HL-60/S4 (cell line): ENCODE results near the gene CAP1.
"Not testable (repeated sequence)": the region's sequence is repeated elsewhere in the genome, so short reads cannot be mapped to it uniquely, and the experiment has no call there.

ENCODE experiments used
- in situ Hi-C: fragments of 300-500 bp; cut with MboI; formaldehyde crosslinking; loops from 2 replicates; pipeline ENCODE4 v1.14.3; 2022; ENCODE audit warnings: low sequenced_read_pairs

CAP1 gene

DNA sequence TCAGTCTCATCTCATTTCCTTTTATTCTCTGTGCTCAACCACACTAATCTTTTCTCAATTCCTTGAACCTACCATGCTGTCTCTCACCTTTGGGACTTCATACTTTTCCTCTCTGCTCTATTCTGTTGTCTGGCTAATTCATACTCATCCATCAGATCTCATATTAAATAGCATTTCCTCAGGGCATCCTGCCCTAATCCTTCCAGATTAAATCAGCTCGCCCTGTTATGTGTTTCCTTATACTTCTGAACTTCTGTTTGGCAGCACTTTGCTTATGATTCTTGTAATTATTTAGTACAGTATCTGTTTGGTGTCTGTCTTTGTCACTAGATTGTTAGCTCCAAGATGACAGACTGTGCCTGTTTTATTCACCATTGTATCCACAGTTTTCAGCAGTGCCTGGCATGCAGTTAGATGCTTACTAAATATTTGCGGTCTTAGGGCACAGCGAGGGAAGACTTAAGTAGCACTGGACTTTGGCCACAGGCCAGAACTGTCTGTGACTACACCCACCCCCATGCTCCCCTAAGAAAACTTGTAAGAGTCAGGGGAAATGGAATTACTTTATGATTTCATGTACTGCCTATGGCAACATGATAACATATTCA lies 9.9 kb upstream of the CAP1 start:
- in situ Hi-C loops = no loop called here

DNA sequence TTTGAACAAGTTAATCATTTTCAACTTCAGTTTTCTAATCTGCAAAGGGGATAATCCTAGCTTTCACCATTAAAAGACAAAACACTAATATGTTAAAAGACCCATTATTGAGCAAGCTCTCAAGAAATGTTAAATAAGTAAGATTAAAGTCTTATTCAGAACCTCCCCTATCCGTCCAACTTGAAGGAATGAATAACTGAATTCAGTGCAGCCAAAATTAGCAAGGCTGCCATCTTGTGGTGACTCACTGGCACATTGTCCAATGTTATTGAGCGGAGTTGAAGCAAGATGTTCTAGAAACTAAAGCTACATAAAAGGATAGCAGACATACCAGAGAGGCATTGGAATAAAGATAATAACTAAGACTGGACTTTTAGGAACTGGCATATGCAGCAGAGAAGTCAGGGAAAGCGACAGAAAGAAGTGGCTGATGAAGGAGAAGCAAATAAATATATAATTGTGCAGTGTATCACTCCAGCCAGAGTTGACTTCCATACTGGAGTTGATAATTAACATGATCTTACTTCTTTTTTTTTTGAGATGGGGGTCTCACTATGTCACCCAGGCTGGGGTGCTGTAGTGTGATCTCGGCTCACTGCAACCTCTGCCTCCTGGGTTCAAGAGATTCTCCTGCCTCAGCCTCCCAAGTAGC lies 8.2 kb upstream of the CAP1 start:
- in situ Hi-C loops = no loop called here

DNA sequence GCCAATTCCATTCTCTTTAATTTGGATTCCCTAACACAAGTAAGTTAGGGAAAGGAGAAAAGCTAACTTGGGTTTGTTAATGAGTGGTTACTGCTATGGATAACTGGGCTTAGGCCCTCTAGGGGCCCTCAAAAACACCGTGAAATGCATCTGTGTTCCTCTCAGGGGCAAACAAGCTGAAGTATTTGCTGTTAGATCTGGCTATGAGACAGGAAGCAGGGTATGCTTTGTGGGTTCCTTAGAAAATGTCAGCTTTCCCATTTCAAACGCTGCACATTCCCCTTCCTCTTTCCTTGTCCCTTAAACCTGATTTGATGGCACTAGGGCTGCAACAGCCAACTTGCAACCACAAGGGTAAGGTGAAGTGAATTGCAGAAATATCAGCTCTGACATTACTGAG lies 5.7 kb upstream of the CAP1 start:
- in situ Hi-C loops = no loop called here

DNA sequence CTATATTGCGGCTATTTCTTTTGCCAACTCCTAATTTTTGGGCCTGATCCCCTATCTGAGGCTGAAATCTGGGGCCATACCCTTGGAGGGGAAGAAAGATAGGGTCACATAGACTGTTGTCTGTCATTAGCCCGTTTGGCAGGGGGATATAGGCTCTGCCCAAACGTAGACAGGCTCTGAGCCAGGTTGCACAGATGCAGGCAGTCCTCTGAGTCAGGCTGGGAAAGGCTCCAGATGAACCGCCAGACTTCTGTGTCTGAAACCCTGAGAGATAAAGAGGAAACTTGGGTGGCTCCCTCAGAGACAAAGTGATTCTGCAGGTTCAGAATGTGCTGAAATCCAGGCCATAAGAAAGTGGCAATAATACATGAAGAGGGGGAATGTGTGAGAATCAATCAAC lies 4.0 kb upstream of the CAP1 start:
- in situ Hi-C loops = no loop called here

DNA sequence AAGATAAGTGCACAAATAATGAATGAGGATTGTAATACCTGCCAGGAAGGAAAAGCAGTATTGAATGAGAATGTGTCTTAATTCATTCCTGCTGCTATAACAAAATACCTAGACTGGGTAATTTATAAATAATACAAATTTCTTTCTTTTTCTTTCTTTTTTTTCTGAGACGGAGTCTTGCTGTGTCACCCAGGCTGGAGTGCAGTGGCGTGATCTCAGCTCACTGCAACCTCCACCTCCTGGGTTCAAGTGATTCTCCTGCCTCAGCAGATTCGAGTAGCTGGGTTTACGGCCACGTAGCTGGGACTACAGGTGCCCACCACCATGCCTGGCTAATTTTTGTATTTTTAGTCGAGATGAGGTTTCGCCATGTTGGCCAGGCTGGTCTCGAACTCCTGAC lies 3.3 kb upstream of the CAP1 start:
- in situ Hi-C loops = not testable (repeated sequence)

DNA sequence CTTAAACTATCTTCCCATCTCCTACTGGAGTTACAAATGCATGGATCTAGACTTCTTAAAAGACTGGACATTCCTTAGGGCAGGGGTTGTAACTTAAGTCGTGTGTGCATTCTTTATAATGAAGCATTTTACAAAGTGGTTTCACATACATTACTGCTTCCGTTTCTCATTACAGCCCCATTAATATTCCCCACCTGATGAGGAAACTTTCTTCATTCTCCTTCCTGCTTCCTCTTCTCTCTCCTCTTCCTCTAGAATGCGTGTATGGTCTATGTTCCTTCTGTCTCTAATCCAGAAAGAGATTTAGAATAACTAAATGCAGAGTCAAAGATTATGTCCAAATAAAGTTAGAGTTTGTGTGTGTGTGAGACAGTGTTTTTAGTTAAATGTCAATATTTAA lies 1.8 kb upstream of the CAP1 start:
- in situ Hi-C loops = no loop called here

DNA sequence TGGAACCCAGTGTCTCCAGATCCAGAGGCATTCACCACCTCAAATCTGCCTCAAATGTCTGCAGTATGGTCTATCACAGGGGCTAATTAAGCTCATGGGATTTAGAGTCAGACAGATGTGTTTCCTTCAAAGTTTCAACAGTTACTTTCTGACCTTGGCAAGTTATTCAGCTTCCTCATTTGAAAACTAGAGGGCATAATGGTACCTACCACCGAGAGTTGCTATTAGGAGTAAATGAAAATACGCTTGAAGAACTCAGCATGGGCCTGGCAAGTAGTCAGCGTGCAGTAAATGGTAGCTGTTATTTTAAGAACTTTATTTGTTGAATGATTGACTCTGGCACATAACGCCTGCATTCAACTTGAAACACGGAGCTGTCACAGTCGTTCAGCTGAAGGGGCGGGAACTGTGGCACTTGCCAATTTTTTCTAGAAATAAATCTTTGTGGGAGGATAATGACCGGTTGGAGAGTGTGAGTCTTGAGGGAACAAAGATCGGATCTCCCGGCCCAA lies 1.2 kb upstream of the CAP1 start:
- in situ Hi-C loops = no loop called here

DNA sequence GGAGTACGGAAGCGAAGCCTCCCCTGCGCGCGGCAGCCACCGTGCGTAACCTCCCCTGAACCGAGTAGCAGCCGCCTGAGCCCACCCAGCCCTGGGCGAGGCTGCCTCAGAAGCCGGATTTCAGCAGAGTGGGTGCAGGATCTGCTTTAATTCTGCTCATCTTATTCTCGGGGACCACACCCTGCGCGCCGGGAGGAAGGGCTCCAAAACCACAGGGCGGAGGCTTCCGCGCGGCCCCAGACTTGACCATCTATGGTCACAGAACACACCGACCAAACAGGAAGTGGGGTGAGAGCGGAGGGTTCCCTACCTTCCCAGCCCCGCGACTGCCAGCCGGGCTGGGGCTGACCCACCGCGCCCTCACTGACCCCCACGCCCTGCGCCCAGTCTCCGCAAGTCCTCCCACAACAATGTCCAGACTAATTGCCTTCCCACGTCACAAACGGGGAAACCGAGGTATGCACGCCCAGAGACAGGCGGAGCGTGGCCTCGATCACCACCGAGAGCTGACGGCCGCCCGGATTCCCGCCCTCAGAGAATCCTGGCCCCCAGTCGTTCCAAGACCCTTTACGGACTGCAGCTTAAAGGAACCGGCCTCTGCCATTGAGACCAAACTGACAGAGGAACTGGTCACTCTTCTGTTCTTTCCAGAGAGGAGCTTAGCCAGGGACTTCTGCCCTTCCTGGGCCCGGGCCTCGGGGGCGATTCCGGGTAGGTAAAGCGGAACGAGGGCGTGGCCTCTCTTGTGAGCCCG lies 595 bp upstream of the CAP1 start:
- in situ Hi-C loops = no loop called here

DNA sequence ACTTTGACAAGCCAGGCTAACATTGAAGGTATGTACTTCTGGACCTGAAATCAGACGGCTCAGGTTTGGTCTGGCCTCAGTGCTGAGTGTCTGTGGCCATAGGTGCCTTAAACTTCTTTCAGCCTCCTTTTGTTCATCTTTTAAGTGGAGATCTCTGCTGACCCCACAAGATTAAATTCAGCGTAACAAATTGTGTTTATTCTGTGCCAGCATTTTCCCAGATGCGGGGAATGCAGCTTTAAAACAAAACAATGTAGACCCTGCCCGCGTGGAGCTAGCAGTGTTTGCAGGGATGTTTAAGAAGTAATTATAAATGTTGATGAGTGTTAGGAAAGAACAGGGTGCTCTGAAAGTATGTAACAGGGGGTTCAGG lies 923 bp downstream of the CAP1 start:
- in situ Hi-C loops = no loop called here

DNA sequence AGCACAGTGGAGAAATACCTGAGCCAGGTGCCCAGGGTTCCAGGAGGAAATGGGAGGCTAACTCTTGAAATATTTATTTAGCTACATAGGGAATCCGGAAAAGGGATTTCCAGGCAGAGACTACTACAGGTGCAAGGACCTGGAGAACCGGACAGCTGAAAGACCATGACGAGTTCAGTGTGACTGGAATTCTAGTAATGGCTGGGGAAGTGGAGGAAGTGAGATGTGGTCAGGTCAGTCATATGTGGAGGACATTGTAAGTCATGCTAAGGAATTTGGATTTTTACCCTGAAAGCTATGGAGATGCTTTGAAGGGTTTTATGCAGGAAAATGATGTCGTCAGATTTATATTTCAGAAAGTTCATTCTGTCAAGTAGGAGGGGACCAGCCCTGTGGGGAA lies 1.8 kb downstream of the CAP1 start:
- in situ Hi-C loops = no loop called here

DNA sequence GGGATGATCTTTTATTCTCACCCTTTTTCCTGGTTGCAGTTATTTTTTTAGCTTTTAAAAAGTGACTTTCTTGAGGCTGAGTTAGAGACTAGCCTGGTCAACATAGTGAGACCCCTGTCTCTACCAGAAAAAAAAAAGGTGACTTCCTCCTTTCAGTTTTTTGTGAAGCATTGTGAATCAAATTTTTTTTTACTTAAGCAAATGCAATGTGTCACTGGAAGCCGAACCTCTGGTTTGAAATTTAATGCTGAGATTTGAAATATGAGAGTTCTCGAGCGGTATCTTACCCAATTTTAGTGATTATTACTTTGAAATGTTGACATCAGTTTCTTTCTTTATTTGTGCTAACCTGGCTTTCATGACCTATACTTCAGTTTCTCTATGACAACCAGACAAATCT lies 3.6 kb downstream of the CAP1 start:
- in situ Hi-C loops = no loop called here

DNA sequence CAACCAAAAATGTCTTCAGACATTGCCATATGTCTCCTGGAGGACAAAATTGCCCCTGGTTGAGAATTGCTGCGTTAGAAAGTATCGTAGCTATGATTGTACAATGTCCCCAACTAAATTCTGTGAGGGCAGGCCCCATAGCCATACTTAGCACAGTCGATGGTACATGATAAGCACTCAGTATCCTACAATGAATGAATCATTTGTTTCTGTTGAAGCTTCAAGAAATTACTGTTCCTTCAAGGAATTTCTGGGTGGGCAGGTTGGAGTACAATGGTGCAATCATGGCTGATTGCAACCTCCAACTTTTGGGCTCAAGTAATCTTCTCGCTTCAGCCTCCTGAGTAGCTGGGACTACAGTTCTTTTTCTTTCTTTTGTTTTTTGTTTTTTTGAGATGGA lies 4.7 kb downstream of the CAP1 start:
- in situ Hi-C loops = no loop called here

DNA sequence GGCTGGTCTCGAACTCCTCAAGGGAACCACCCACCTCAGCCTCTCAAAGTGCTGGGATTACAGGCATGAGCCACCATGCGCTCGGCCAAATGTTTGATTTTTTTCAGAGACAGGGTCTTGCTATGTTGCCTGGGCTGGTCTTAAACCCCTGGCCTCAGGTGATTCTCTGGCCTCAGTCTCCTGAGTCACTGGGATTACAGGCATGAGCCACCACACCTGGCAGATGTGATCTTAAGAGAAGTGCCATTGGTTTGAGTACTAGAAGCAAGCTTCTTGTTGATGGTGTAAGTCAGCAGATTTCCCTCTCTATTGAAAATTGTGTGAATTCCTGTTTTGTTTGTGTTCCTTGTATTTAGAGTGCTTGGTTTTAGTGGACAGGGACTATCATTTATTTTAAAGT lies 5.2 kb downstream of the CAP1 start:
- in situ Hi-C loops = no loop called here

DNA sequence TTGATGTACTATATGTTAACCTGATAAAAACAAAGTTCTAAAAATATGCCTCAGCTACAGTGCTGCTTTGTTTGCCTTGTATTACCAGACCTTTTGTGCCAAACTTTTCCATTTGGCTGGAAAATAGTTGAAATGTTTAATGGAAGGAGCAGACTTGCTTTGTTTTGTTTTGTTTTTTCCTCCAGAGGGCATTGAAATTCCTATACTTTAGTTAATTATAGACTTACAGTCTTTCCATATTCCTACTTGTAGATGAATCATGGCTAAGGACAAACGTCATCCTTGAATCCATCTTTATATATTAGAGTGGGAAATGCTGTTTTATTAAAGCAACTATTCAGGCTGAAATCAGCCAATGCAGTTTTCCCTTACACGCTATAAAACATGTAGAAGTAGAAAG lies 6.7 kb downstream of the CAP1 start:
- in situ Hi-C loops = no loop called here

DNA sequence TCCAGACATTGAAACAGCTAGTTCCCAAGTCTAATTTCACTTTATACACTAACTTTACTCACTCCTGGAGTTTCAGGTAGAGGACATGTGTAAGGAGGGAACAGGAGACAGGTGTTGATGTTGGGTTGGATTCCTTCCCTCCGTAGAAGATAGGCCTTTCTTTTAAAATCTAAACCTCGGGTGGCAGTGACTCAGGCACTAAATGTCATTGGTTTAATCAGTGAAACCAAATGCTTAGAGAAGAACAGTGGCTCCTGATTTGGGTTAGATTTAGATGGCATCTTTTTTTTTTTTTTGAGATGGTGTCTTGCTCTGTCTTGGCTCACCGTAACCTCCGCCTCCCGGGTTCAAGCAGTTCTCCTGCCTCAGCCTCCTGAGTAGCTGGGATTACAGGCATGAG lies 7.2 kb downstream of the CAP1 start:
- in situ Hi-C loops = no loop called here

DNA sequence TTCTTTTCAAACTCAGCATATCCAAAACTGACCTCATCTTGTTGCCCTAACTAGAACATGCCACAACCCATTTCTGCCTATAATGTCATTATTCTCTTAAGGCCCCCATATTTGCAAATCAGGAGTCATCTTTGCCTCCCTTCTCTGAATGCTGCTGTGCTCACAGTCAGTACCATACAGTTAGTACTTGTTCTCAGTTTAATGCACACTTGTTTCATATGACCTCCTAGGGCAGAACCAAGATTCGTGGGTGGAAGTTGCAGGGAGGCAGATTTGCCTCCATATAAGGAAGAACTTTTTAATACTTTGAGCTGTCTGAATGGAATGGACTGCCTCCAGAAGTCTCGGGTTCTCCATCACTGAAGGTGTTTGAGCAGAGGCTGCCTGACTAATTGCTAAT lies 9.2 kb downstream of the CAP1 start:
- in situ Hi-C loops = no loop called here

DNA sequence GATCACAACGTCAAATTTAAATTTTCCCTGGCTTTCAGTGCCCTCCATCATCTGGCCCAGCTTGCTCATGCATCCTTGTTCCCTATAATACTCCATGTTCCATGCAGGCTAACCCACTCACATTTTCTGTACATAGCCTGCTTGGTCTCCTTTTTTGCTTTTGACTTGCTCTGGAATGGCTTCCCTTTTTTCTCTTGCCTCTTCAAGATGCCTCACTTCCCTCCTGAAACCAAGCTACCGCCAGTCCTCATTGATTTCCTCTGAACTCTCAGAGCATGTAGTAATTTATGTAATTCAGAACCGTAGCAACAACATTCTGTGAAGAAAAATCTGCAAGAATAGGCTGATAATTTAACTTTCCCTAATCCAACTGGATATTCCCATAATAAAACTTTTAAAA lies 10.3 kb downstream of the CAP1 start:
- in situ Hi-C loops = no loop called here

DNA sequence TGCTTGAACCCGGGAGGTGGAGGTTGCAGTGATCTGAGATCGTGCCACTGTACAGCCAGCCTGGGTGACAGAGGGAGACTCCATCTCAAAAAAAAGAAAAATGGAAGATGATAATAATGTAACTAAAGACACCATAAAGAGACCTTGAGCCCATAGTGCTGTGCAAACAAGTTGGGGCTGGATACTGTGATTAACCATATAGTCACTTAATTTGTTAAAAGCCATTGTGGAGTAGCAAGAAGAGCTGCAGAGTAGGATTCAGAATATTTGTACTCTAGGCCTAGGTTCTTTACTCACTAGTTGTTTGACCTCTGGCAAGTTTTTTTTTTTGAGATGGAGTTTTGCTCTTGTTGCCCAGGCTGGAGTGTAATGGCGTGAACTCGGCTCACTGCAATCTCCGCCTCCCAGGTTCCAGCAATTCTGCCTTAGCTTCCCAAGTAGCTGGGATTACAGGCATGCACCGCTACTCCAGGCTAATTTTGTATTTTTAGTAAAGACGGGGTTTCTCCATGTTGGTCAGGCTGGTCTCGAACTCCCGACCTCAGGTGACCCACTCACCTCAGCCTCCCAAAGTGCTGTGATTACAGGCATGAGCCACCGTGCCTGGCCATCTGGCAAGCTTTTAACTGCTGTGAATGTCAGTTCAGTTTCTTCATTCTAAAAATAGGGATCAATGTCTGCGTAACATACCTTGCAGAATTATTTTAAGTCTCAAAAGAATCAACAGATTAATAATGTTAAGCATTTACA lies 12.8 kb downstream of the CAP1 start:
- in situ Hi-C loops = no loop called here

DNA sequence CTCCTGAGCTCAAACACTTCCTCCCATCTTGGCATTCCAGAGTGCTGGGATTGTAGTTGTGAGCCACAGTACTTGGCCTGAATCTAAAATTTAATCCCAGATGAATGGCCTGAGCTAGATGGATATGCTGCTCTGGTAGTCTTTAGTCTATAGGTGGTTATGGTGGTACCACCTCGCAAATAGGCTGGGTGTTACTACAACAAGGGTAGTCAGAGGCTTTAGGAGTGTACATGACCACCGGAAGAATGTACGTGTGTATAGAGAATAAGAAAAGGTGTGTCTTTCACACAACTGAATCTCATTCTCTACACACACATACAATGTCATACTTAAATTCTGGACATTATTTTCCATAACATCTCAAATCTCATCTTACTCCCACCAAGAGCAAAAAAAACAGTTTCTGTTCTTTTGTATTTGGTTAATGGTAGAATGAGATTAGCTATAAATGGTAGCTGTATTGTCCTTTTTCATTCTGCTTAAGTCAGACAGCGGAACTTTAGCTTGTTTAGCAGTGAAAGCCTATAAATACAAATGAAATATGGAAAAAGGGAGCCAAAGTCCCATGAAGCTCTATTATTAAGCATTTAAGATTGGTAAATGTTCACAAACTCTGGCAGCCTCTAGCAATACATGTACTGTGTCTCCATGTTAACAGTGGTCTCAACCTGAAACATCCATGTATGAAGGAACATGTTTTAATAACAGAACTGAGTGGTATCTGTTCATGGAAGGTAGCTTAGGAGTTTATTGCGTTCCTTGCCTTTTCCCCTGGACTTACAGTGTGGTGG lies 16.2 kb downstream of the CAP1 start:
- in situ Hi-C loops = no loop called here

DNA sequence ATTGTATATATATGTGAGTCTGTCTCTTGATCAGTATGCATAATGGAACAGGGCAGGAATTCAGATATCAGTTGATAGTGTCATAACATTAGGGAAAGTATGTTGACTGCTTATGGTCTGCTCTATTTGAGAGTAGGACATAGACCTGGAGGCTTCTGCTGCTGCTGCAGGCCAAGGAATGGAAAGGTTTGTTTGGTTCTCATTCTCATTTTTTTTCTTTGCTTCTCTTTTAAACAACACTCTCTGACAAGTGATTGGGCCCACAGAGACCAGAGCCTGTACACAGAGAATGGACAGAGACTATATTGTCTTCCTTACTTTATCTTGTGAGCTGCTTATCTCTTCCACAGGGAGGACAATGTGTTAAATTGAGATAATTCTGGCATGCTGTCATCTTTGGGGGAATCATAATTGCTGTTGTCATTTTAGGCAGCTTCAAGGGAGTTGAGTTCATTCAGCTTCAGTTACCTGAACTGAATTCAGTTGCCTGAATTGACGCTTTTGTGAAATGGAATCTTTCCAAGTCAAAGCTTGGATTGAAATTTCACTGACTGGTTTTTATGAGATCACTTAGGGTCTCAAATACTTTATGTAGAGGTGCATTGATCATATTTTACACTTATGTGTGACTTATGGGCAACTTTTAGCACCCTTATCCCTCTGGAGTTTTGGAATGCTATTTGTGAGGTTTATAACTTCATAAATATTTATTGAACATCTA lies 16.9 kb downstream of the CAP1 start:
- in situ Hi-C loops = no loop called here
